DMS114 treated with DMSO at 0.1 percent for 48 hours (cell line): ENCODE data around the gene KCTD4.

Experiments
- DNase-seq: peaks from one replicate; lab custom pipeline; 2025; ENCODE audit not compliant: unreplicated experiment; lab: John Stamatoyannopoulos, UW

Gene KCTD4

GRCh38 chr13:45179428-45179827, 21.4 kb downstream of the KCTD4 start:
- no peak for DNase-seq

- no peak for DNase-seq
These were observed 22.3 kb downstream of the KCTD4 start for GRCh38 chr13:45178349-45179162.

- DNase-seq: no peak
These were observed 26.4 kb downstream of the KCTD4 start for GRCh38 chr13:45174478-45174877.

GRCh38 chr13:45168555-45168930, 32.3 kb downstream of the KCTD4 start:
- DNase-seq: no peak

GRCh38 chr13:45167611-45168554, 33.0 kb downstream of the KCTD4 start:
- no peak for DNase-seq

GRCh38 chr13:45166858-45167257, 34.0 kb downstream of the KCTD4 start:
- no peak for DNase-seq

GRCh38 chr13:45162821-45163220, 38.0 kb downstream of the KCTD4 start:
- DNase-seq: no peak

GRCh38 chr13:45162194-45162593, 38.7 kb downstream of the KCTD4 start:
- DNase-seq: no peak

- DNase-seq: no peak
These were observed 44.1 kb downstream of the KCTD4 start for GRCh38 chr13:45156565-45157361.

GRCh38 chr13:45149964-45150363, 50.9 kb downstream of the KCTD4 start:
- no peak for DNase-seq

GRCh38 chr13:45143346-45143751, 57.5 kb downstream of the KCTD4 start:
- DNase-seq: no peak
